HG03521 (cell line): ENCODE measurements around the gene CARD19.

Experiments
- ATAC-seq: cut with Tn5 transposase; IDR thresholded peaks from one replicate; pipeline ENCODE4 v1.9.1; 2021; ENCODE audit warnings: mild to moderate bottlenecking, moderate library complexity; ENCODE audit not compliant: unreplicated experiment

CARD19 gene, protein sequence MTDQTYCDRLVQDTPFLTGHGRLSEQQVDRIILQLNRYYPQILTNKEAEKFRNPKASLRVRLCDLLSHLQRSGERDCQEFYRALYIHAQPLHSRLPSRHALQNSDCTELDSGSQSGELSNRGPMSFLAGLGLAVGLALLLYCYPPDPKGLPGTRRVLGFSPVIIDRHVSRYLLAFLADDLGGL

DNA sequence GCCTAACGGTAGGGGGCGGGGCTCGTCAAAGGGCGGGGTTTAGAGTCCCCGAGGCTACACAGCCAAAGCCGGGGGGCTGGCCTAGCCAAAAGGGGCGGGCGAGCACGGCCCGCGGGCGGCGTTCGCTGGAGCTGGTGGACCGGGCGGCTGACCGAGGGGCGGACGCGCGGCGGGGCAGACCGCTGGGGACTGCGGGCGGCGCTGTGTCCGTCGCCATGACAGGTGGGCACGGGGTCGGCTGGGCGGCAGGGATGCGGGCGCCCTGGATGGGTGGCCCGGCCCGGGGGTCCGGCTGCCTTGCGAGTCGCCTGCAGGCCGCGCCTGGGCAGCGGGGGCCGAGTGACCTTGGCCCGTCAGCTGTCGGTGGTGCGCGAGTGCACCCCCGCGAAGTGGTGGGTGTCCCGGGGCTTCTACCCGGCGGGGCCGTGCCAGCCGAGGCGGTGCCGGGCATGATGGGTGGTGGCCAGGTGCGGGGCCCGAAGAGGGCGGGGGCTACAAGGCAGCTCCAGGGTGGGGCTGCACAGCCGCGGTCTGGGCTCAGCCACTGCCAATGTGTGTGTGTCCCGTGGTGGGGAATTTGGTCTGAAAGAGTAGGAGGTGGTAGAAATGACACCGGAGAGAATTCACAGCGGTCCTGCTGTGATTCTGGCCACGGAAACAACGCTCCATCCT is at the start of gene CARD19:
Gene CARD19 (plus strand): TSS at position 87 of the 672 bp plus-strand sequence. CDS start 129 bp downstream, at position 216.
- peak; percentile 9 for ATAC-seq

DNA sequence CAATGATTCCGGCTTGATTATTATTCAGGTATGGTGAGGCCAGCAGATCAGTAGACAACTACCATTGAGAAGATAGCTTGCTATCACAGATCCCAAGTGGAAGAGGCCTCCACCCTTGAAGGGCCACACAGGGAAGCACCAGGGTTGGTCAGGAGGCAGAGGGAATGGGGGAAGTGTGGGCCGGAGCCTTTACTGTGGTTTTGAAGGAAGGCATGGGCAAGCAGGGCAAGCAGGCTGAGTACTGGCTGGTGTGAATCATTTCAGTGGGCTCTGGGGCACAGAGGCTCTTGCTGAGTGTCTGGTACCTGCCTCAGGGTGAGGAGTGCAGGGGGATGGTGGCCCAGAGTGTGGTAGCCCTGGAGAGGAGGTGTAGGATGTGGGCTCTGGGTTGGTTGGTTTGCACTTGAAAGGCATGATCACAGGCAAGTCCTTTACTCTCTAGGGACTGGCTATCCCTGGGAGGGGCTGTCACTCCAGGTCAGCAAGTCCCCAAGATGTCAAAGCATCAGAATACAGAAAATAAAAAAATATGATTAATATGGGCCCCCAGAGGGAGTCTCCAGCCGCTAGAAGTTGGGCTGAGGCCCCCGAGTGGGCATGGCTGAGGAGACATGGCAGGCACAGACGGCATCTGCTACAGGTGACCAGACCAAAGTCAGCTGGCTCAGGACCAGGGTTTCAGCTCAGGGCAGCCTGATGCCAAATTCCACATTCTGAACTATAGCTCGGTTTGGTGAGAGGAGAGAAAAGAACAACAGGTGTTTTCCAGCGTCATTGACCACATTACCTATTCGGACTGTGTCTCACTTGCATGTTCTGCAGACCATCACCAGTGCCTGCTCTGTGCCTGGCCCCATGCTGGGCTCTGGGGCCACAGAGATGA is 47.2 kb upstream of the CARD19 start:
- no peak for ATAC-seq

DNA sequence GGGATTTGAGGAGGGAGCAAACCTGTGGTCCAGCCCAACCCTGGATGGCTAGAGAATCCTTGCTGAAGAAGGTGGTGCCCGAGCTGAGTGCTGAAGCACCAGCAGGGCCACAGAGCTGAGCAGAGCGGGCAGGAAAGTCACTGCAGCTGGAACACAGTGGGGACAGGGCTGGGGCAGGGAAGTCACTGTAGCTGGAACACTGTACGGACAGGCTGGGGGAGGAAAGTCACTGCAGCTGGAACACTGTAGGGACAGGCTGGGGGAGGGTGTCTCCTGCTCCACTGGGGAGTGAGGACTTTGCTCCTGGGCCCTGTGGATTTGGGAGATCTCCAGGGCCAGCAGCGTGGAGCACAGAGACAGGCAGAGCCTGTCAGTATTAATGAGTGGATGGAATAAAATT is 46.5 kb upstream of the CARD19 start:
- no peak for ATAC-seq

DNA sequence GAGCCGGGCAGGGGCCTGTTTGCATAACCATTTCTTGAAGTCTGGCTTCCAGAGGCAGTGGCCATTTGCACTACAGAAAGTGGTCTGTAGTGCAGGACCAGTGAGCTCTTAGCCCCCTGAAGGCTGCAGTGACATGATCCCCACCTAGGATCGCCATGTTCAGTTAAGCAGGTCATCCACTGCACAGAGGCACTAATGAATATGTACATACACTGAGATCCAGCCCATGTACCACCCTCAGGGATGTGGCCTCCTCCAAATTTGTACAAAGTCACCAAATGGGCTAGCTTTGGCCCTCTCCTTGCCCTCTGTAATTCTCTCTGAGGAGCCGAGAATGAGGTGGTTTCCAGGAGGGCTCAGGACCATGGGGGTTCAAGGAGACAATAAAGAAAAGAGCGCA is 45.8 kb upstream of the CARD19 start:
- ATAC-seq: no peak

DNA sequence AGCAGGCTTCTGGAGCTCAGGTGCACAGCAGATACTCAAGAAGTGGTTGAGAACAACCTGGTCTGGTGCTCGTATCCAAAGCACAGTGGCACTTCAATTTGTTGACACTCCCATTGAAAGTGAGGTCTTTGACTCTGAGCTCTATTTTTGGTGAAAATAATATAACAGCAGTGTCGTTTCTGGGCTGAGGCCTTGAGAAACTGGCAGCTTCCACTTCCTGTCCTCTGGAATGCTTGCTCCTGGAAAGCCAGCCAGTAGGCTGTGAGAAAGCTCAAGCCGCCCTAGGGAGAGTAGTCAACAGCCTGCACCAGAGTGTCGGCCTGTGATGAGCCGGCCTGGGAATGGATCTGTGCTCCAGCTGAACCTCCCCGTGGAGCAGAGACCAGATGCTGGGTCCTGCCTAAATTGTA is 44.3 kb upstream of the CARD19 start:
- no peak for ATAC-seq

DNA sequence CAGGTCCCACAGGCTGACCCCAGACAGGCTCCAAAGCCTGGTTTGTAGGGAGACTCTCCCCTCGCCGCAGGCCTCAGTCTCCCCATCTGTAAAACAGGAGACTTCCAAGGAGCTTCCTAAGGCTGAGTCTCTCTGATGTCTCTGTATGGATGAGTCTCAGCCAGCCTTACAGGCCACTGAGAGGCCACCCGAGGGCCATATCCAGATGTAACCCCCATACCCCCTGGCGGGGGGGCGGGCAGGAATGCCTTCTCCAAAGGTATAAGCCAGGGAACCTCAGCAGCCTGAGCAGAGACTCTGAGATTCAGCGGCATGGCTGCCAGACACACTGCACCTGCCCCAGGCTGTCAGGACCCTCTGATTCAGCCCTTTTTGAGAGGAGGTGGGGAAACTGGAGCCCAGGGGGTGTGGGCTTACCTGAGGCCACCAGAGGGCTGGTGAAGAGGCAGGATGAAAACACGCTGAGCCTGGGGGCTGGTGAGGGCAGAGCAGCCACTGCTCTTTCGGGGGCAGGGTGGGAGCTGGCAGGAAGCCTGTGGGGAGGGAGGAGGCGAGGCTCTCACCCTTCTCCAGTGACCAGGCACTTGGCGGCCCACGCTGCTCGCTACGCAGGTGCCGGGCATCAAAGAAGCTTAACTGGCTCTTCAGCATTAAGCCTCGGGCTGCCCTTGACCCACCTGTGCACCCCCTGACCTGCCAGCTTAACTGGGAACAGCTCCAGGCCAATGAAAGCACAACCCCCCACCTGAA is 43.1 kb upstream of the CARD19 start:
- ATAC-seq: no peak

DNA sequence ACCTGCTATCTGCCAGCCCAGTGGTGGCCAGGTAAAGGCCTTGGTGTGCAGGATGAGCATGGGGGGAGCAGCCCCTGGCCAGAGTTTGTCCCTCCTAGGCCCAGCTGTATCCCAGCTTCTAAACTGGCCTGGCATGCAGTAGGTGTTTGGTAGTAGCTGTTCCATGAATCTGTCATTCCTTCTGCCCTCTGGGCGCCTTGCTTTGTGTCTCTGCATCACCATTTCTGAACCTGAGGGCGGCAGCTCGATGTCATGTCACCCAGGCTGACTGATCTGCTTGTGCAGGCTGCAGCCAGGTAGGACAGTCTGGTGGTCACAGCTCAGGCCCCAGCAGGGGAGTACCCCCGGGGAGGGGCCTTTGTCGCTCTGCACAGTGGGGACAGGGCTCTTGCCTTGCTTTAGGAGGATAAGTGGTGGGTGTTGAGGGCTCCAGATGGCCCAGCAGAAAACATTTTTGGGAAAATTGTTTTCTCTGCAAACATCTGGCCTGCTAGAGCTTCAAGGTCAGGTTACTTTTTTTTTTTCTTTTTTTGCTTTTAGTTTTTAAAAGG is 42.2 kb upstream of the CARD19 start:
- ATAC-seq: no peak

DNA sequence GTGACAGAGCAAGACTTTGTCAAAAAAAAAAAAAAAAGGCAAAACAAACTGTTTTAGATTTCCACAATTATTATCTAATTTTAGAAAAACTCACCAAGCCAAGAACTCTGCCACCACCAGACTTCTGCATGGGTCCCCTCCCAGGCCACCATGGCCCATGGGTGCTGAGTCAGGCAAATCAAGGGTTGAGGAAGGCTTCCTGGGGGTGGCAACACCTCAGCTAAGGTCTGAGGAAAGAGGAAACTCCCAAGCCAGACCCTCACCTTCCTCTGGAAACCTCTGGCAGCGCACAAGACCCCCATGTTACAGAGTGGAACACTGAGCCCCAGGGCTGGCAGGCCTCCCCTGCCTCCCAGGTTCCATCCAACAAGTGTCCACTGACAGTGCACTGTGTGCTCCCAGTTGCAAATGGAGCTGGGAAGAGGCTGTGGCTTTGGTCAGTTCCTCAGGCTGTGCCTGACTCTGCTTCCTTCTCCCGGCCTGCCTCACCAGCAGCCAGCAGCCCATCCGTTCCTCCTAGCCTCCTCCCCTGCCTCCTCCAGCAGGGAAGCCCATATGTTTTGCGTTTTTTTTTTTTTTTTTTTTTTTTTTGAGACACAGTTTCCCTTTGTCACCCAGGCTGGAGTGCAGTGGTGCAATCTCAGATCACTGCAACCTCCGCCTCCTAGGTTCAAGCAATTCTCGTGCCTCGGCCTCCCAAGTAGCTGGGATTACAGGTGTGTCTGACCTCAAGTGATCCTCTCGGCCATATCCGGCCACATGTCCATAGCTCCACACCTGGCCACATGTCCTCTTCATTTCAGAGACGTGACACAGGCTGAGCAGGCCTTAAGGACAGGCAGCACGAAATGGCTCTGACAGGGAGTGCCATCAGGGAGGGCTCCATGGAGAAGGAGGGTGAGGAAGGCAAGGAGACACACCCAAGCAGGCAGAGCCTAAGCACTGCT is 41.0 kb upstream of the CARD19 start:
- ATAC-seq: no peak

DNA sequence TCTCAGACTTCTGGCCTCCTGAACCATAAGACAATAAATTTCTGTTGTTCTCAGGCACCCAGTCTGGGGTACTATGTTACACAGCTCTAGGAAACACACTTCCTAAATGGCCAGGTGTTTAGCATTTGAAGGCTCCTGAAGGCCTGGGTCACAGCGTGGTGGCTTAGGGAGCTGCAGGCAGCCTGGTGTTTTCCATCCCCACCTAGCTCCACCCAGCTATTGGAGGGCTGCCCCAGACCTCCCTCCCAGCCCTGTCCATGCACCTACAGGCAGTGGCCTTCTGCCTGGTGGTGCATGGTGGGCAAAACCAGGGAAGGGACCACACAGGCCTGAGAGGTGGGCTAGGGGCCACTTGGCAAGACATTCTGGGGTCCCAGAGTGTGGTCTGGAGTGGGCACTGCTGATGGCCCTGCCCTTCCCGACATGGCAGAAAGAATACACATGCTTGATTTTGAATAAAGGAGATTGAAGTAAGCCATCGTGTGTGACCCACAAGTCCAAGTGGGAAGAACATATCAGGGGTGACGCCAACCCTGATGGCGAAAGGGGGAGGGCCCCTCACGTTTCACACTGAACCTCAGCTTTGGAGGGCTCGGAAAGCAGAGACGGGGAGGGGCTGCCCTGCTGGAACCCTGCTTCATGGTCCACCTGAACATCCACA is 38.8 kb upstream of the CARD19 start:
- no peak for ATAC-seq

DNA sequence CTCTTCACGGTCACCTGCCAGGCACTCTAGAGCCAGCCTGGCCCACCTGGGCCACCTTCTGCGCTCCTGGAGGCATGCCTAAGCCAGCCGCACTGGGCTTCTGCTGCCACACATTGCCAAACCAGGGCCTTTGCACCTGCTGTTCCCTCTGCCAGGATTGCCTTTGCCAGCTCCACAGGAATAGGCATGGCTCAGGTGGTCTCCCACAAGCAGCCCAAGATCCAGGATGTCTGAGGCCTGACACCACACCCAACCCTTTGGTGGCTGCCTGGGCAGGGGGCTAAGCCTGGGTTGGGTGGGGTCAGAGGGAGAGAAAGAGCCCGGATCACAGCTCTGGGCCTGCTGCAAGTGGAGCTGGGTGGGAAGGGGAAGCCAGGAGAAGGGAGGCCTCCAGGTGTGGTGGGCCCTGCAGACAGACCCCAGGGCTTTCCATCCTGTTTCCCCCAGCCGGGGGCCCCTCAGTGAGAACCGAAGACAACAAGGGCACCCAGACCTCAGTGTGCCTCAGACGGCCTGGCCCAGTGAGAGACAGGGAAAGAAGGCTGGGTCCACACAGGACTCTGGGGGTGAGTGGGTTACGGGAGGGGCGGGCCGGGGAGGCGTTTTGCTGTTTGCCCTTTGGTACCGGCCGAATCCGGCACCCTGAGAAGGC is 38.2 kb upstream of the CARD19 start:
- peak; percentile 5 for ATAC-seq

DNA sequence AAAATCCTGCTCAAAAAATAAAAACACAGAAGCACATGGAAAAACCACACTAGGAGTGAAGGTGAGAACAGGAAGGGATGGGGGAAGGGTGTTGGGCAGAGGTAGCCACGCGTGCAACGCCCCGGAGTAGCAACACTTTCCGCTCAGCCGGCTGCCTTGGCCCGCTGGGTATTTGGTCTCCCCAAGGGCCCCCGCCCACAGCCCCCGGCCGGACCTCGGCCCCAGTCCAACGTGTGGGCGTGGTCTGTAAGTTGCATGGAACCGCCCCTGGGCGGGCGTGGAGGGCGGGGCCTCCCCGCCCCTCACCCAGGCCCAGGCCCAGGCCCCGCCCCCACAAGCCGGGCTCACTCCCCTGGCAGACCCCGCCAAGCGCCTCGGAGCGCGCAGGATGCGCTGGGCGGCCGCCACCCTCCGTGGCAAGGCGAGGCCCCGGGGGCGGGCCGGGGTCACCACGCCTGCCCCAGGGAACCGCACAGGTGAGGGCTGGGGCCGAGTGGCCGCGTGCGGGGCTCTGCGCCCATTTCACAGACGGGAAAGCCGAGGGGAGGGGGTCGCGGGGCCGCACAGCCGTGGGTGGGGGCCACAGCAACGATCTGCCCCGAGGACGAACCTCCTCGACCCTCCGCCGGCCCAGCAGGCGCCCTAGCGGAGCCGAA is 37.5 kb upstream of the CARD19 start, which contains the start of gene SUSD3:
Gene SUSD3 (plus strand): TSS at position 347 of the 656 bp plus-strand sequence. CDS start 42 bp downstream, at position 389.
- ATAC-seq: peak; percentile 42

DNA sequence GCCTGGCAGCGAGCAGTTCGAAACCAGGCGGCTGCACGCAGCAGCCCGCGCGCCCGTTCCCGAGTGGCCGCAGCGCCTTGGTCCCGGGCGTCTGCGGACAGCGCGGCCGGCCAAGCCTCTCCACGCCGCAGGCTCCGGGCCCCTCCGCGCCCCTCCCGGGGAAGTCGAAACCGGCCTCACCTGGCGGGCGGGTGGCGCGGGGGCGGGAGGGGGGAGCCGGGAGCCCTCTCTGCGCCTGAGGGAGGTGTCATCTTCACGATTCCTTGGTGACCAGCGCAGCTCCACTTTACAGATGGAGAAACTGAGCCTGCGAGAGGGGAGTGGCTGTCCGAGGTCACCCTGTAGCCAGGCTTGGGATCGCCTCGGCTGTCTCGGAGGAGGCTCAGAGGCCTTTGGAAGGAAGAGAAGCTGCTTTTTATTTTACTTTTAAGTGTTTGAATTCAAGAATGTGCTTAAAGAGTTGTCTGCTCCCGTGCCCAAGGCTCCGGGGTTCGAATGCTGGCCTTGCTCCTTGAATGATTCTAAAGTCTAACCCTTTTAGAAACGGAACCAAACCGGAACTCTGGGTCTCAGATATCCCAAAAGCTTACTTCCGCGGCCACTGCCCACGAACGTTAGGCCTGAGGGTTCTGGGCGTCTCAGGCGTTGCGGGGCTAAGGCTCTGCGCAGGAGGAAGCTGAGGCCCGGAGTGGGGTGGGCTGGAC is 36.9 kb upstream of the CARD19 start:
- peak; percentile 17 for ATAC-seq

DNA sequence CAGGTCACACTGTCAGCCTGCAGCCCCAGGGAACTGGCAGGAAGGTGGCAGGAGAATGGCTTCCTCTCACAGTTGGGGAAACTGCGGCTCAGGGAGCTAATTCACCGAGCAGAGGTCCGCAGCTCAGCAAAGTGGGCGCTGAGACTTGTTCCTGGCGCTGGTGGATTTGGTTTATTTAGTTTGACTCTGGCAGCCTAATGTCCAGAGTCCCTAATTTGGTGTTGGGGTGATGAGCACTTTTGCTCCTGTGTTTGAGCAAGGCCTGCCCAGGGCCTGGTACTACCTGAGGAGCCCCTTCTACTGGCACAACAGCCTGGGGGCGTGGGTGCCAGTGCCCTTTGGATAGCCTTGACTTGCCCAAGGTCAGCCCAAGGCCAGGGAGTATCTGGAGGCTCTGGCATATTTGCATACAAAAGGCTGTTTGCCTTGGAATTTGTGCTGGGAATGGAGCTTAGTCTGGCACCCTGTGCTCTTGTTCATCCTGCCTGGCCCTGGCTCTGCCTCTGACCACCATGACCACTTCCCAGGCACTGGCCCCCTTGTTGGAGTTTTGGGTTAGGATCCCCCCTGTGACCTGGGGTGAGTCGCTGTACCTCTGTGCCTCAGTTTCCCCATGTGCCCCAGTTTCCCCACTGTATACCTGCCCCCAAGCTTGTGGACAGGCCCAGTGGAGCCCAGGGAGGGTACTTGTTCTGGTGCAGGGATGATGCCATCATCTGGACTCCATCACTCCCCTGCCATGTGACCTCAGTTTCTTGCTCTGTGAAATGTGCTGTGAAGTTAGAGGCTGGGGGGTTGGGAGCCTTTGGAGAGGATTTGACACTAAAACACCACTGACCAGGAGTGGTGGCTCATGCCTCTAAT is 36.1 kb upstream of the CARD19 start:
- no peak for ATAC-seq

DNA sequence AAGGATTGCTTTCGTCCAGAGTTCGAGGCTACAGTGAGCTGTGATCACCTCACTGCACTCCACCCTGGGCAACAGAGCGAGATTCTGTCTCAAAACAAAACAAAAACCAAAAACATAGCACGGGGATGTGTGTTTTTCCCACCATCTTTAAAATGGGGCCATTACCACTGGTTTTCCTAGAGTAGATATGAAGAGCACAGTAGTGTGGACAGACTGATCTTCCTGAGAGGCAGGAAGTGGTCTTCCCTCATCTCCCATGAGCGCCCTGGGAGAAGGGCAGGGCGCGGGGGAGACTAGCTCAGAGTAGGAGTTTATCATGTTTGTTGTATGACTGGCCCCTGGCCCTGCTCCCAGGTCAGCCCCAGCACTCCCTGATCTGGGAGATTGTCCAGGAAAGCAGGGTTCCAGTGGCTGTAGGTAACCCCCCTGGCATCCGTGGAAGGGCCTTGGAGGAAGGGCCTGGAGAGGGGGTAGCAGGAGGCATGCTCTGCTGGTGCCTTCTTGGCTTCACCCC is 35.2 kb upstream of the CARD19 start:
- no peak for ATAC-seq

DNA sequence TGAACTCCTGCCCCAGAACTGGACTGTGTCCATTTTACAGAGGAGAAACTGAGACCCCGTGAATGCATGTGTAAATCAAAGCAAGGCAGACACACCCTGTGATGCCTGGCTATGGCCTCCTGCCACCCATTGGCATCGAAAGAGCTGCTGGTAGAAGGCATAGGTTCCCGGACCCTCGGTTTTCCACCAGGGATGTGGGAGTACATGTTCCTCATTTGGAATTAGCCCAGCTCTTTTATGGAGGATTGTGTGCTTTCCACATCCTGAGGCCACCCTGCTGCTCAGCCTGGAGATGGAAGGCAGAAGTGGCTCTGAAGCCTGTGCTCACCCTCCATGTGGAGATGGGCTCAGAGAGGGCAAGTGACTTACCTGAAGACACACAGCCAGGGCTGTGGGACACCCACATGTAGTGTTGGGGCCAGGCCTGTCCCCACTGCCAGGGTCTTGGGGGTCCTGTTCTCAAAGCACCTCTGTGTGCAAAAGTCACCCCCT is 34.7 kb upstream of the CARD19 start:
- ATAC-seq: no peak
